Epithelial cell of esophagus (primary cell): ENCODE measurements around the gene ZC3HAV1.
"Not testable (repeated sequence)": the region's sequence is repeated elsewhere in the genome, so short reads cannot be mapped to it uniquely, and the experiment has no call there.

ENCODE experiments used
- DNase-seq: peaks from one replicate; pipeline ENCODE4 v3.0.0; 2010; ENCODE audit warnings: low read depth
- H3K4me3 ChIP-seq: 2 replicates; pipeline ENCODE4 v1.5.1; 2011; ENCODE audit warnings: mild to moderate bottlenecking, low read length, control low read depth
- TF ChIP-seq, protein P1 (sequence below): IDR thresholded peaks from 2 replicates; pipeline ENCODE4 v1.5.1; 2011; ENCODE audit warnings: low read depth, mild to moderate bottlenecking, low read length, control low read depth, inconsistent platforms; ENCODE audit not compliant: insufficient read depth; ENCODE audit errors: missing control alignments

The ZC3HAV1 gene

DNA sequence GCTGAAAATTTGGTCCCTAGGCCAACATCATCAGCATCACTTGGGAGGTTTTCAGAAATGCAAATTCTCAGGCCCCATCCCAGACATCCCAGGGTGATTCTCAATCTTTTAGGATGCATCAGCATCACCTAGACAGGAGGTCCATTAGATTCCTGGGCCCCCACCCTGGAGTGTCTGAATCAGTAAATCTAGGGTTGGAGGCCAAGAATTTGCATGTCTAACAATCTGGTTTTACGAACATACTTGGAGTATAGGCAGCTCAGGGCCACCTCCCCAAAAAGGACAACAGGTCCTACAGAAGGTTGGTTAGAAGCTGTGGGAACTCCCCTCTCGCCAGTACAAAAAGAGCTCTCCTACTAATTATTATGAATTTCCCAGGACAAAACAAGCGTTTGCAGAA lies 15.5 kb downstream of the ZC3HAV1 start:
- DNase-seq = no peak
- TF ChIP-seq, protein P1, sequence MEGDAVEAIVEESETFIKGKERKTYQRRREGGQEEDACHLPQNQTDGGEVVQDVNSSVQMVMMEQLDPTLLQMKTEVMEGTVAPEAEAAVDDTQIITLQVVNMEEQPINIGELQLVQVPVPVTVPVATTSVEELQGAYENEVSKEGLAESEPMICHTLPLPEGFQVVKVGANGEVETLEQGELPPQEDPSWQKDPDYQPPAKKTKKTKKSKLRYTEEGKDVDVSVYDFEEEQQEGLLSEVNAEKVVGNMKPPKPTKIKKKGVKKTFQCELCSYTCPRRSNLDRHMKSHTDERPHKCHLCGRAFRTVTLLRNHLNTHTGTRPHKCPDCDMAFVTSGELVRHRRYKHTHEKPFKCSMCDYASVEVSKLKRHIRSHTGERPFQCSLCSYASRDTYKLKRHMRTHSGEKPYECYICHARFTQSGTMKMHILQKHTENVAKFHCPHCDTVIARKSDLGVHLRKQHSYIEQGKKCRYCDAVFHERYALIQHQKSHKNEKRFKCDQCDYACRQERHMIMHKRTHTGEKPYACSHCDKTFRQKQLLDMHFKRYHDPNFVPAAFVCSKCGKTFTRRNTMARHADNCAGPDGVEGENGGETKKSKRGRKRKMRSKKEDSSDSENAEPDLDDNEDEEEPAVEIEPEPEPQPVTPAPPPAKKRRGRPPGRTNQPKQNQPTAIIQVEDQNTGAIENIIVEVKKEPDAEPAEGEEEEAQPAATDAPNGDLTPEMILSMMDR = no peak
- no peak overlapping the region for H3K4me3 ChIP-seq

DNA sequence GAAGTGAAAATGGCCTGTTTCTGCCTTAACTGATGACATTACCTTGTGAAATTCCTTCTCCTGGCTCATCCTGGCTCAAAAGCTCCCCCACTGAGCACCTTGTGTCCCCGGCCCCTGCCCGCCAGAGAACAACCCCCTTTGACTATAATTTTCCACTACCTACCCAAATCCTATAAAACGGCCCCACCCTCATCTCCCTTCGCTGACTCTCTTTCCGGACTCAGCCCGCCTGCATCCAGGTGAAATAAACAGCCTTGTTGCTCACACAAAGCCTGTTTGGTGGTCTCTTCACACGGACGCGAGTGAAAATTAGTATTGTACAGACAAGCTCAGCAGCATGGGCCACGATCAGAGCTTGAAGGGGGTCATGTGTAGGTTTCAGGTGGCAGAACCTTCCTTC lies 16.0 kb downstream of the ZC3HAV1 start:
- not testable (repeated sequence) for DNase-seq, H3K4me3 ChIP-seq

DNA sequence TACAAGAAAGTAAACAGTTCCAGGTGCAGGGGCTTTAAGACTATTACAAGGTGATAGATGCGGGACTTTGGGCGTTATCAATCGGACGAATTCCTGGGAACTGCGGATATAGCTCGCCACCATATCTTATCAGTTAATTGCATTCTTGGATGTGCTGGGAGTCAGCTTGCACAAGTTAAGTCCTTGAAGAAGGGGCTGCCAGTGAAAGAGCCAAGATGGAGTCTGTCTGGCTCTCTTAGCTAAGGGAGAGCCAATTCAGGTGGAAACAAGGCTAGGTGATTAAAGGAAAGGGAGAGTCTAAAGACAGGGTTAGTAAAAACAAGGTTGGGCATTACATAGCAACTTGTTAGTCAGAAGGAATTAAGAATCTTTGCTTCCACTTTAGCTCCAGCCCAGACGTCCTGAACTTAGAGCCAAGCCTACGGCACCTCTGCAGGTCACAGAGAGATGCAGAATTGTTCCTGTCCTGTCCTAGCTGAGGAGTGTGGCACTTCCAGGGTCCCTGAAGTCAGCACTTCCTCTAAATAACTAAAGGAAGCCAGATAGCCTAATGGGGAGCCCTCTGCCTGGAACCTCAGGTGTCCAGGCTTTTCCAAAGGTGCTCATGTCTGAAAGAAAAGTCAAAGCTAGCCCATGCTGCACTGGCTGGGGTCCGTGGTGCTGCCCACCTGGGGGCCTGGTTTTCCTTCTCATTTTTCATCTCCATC lies 17.3 kb downstream of the ZC3HAV1 start:
- TF ChIP-seq, protein P1 = no peak
- no peak overlapping the region for H3K4me3 ChIP-seq
- DNase-seq = no peak

DNA sequence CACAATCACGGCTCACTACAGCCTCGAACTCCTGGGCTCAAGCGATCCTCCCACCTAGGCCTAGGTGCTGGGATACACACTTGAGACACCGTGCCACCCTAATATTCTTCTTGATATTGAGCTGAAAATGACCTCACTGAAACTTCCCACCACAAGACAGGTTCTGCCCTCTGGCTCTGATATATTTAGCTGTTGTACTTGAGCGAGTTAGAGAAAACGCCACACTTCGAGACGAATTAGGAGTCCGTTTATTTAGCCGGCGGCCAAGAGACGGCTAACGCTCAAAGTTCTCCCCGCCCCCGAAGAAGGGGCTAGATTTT lies 17.9 kb downstream of the ZC3HAV1 start:
- TF ChIP-seq, protein P1 = no peak
- H3K4me3 ChIP-seq = no peak overlapping the region
- no peak for DNase-seq

DNA sequence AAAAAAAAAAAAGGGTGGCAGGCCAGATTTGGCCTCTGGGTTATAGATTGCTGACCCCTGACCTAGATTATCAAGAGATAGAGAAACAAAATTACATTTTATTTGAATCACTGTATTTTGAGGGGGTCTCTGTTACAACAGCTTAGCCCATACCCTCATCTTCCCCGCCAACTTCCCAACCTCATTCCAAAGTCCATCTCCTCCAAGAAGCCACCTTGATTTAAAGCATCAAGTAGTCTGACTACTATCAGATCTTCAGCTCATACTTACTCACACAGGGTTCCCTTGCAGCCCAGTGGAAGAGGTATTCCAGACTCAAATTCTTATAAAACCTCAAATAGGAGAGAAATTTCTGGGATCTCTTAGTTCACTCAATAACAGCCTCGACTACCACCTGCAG lies 20.4 kb downstream of the ZC3HAV1 start:
- H3K4me3 ChIP-seq = no peak overlapping the region
- no peak for DNase-seq
- TF ChIP-seq, protein P1 = no peak

DNA sequence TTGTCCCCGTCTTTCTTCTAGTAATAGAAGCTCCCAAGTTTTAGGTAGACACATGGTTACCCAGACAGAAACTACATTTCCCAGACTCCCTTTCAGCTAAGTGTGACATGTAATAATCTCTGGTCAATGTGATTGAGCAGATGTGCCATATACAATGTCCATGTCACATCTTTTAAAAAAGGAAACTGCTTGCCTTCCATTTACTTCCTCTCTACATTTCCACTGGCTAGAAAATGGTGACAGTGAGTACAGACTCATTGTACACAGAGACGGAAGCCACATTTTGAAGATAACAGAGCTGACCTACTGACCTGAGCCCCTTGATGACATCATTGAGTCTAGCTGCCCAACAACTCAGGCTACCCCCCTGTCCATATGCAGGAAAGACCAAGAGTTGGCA lies 21.3 kb downstream of the ZC3HAV1 start:
- DNase-seq = no peak
- no peak overlapping the region for H3K4me3 ChIP-seq
- TF ChIP-seq, protein P1 = no peak

DNA sequence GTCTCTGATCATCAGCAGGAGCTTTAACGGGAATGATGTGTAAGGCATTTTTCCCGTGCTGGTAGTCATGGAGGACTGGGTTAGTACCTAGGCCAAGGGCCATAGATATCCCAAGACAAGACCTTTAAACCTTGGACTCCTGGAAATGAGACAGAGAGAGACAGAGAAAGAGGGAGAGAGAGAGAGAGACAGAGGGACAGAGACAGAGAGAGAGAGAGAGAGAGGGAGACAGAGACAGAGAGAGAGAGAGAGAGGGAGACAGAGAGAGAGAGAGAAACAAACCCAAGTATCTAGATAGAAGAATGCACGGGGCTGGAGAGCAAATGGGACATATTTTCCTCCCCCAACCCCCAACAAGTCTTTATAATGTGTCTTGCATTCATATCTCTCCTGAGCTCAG lies 22.3 kb downstream of the ZC3HAV1 start:
- no peak for DNase-seq
- TF ChIP-seq, protein P1 = no peak
- H3K4me3 ChIP-seq = no peak overlapping the region
